PC-9 (cell line): ENCODE measurements around the gene MIB2.

Experiments
- EZH2 ChIP-seq: fragments of 200-600 bp; sonication (generic); IDR thresholded peaks from 2 replicates; pipeline ENCODE4 v1.8.0; 2017; ENCODE audit warnings: antibody characterized with exemption, low read depth
- TF ChIP-seq, protein P1 (sequence below): fragments of 200-600 bp; sonication (generic); conservative IDR thresholded peaks from 2 replicates; pipeline ENCODE4 v1.6.1; 2017; ENCODE audit warnings: mixed run types, antibody characterized with exemption, mild to moderate bottlenecking, moderate library complexity

DNA sequence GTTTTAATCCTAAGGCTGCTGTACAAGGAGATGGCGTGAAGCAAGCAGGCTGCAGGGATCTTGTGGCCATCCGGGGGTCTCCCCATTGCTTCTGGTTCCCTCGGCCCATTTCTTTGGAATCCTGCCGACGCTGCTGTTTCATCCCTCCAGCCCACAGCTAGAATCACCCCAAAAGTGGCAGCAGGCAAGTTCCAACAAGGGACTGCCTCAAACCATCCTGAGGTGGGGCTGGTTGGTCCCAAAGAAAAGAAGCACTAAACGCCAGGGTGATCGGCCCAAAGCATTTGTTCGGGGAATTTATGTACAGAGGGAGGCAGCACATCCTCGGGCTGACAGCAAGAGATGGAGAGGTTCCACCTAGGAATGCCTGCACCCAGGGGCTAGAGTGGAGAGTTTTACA is 4.5 kb upstream of the MIB2 start:
- TF ChIP-seq, protein P1, sequence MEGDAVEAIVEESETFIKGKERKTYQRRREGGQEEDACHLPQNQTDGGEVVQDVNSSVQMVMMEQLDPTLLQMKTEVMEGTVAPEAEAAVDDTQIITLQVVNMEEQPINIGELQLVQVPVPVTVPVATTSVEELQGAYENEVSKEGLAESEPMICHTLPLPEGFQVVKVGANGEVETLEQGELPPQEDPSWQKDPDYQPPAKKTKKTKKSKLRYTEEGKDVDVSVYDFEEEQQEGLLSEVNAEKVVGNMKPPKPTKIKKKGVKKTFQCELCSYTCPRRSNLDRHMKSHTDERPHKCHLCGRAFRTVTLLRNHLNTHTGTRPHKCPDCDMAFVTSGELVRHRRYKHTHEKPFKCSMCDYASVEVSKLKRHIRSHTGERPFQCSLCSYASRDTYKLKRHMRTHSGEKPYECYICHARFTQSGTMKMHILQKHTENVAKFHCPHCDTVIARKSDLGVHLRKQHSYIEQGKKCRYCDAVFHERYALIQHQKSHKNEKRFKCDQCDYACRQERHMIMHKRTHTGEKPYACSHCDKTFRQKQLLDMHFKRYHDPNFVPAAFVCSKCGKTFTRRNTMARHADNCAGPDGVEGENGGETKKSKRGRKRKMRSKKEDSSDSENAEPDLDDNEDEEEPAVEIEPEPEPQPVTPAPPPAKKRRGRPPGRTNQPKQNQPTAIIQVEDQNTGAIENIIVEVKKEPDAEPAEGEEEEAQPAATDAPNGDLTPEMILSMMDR, result no peak
- no peak for TF ChIP-seq EZH2
